Psoas muscle (tissue), 8 donors: ENCODE data around the gene ARFRP1. TPM values are rescaled to one million over a fixed set of nuclear protein-coding genes. Genes with fewer than 3 reads are reported as not detected.
A peak's percentile ranks its signal among the peaks of the same experiment; 100 is the strongest.

Source experiments
- ATAC-seq, 4 donors: fragments of 200-7000 bp; cut with Tn5 transposase; one replicate each; pipeline ENCODE4 v1.9.1; 2020; ENCODE audit warnings: moderate library complexity in 3 of 4, mild to moderate bottlenecking in 2 of 4
- DNase-seq, 2 donors: peaks; one replicate each; pipeline ENCODE4 v3.0.0-alpha.2; 2020
- H3K27ac ChIP-seq: fragments of 200-600 bp; one replicate; pipeline ENCODE4 v1.8.0; 2022
- H3K27me3 ChIP-seq, 3 donors: fragments of 200-600 bp in 1 of 3; one replicate each; pipeline versions ENCODE4 v1.6.1 to v1.8.0; 2013 to 2022; ENCODE audit warnings: low read length in 2 of 3, mild to moderate bottlenecking in 2 of 3, moderate library complexity in 1 of 3; ENCODE audit not compliant: insufficient read depth in 3 of 3
- H3K36me3 ChIP-seq, 2 donors: fragments of 200-600 bp in 1 of 2; one replicate each; pipeline versions ENCODE4 v1.6.1 to v1.8.0; 2013 to 2022; ENCODE audit warnings: low read depth in 1 of 2, mild to moderate bottlenecking in 1 of 2, moderate library complexity in 1 of 2; ENCODE audit not compliant: insufficient read depth in 1 of 2
- H3K4me1 ChIP-seq: fragments of 200-600 bp; one replicate; pipeline ENCODE4 v1.8.0; 2022
- H3K4me3 ChIP-seq: fragments of 200-600 bp; one replicate; pipeline ENCODE4 v1.8.0; 2022; ENCODE audit warnings: mild to moderate bottlenecking
- H3K9me3 ChIP-seq: fragments of 200-600 bp; one replicate; pipeline ENCODE4 v1.8.0; 2022
- CTCF ChIP-seq: fragments of 200-600 bp; IDR thresholded peaks from one replicate; pipeline ENCODE4 v1.8.0; 2022; ENCODE audit warnings: antibody characterized with exemption
- WGBS, 3 donors: extraction: QIAGEN DNeasy Blood & Tissue Kit; methylation state at CpG; one replicate each; pipeline versions ENCODE4 v1.1.6 to v1.1.7; 2013; 5-methylcytosine and 5-hydroxymethylcytosine counted together
- intact Hi-C, 2 donors: fragments of 100-400 bp; cut with DNase I; formaldehyde crosslinking; loops; one replicate each; pipeline versions ENCODE4 v1.11.0 to v1.14.2; 2022
- polyA plus RNA-seq, 3 donors: library from polyadenylated mRNA; stranded (reverse); fragments of 200-250 nt; gene quantifications; one replicate each; pipeline ENCODE4 v1.2.3, GENCODE V29; 2013
- total RNA-seq, 4 donors: library from RNA; stranded (reverse); fragmentation: NEBNext Ultra II Directional in 2 of 4; extraction: Animal tissue kit (Norgen Biotek cat#: 25700) in 2 of 4; gene quantifications; one replicate each; pipeline versions ENCODE4 v1.2.1 to v1.2.4, GENCODE V29; 2021 to 2023
- donor health status: healthy with polysubstance abuse.
- donor health status: DM: no; HTN: no; CAD: no; lungs with moderate emphysema.
- donor health status: Bipolar disorder and iron deficiency.
- donor health status: healthy.
- donor health status: DM: yes; HTN: yes; CAD: no.
- donor health status: DM: no; HTN: no; CAD: no.
- donor health status: DM: no; HTN: no; CAD: no.
- donor health status: DM: yes; HTN: yes; CAD: no.

Gene ARFRP1
- total and polyA plus RNA-seq, 7 donors = 22.9 to 74.0 (median 32.5) TPM

GRCh38 chr20:63667858-63668257 lies 39.9 kb downstream of the ARFRP1 start:
- no peak for TF ChIP-seq CTCF
- H3K27me3 ChIP-seq = no peaks in the 10 kb centered on the region
- intact Hi-C loops = no loop called here
- ATAC-seq (no peak), DNase-seq (no peak)
- H3K4me3 ChIP-seq = no peak overlapping the region
- no peak overlapping the region for H3K27ac ChIP-seq
- no peaks in the 10 kb centered on the region for H3K4me1 ChIP-seq
- peaks cover 7 to 62% of the 10 kb centered on the region in 2 donors for H3K36me3 ChIP-seq
- no peaks in the 10 kb centered on the region for H3K9me3 ChIP-seq
- 90 to 92% (median 92%) methylated on average over 15 to 16 of the region's 16 CpGs for WGBS, 3 donors

GRCh38 chr20:63665708-63666107 lies 42.1 kb downstream of the ARFRP1 start:
- peaks cover 12 to 69% of the 10 kb centered on the region in 2 donors for H3K36me3 ChIP-seq
- intact Hi-C loops = no loop called here
- H3K9me3 ChIP-seq = no peaks in the 10 kb centered on the region
- no peaks in the 10 kb centered on the region for H3K4me1 ChIP-seq
- H3K27me3 ChIP-seq = no peaks in the 10 kb centered on the region
- no peak overlapping the region for H3K4me3 ChIP-seq
- no peak for TF ChIP-seq CTCF
- DNase-seq (no peak), ATAC-seq (peak in 1 of 4 donors; percentile 29)
- WGBS, 3 donors = 92 to 95% (median 94%) methylated on average over 14 of the region's 14 CpGs
- no peak overlapping the region for H3K27ac ChIP-seq

GRCh38 chr20:63664861-63665594 lies 42.7 kb downstream of the ARFRP1 start:
- H3K9me3 ChIP-seq = no peaks in the 10 kb centered on the region
- H3K36me3 ChIP-seq = peaks cover 12 to 74% of the 10 kb centered on the region in 2 donors
- H3K4me1 ChIP-seq = no peaks in the 10 kb centered on the region
- intact Hi-C loops = loop anchor here in 1 of 2 donors (5.0 kb wide), 1 partner anchor 37 kb away; no protein-coding TSS in a partner anchor
- DNase-seq (no peak), ATAC-seq (peak in 1 of 4 donors; percentile 10)
- H3K27ac ChIP-seq = no peak overlapping the region
- TF ChIP-seq CTCF = no peak
- H3K27me3 ChIP-seq = no peaks in the 10 kb centered on the region
- no peak overlapping the region for H3K4me3 ChIP-seq
- 67 to 75% (median 73%) methylated on average over 18 of the region's 18 CpGs for WGBS, 3 donors

- no peak overlapping the region for H3K4me3 ChIP-seq
- H3K4me1 ChIP-seq = peaks cover 4% of the 10 kb centered on the region
- ATAC-seq (no peak), DNase-seq (no peak)
- H3K27me3 ChIP-seq = no peaks in the 10 kb centered on the region
- H3K9me3 ChIP-seq = no peaks in the 10 kb centered on the region
- 86 to 89% (median 89%) methylated on average over 21 to 22 of the region's 22 CpGs for WGBS, 3 donors
- TF ChIP-seq CTCF = no peak
- intact Hi-C loops = loop anchor here in 1 of 2 donors (5.0 kb wide), 1 partner anchor 38 kb away; no protein-coding TSS in a partner anchor
- no peak overlapping the region for H3K27ac ChIP-seq
- H3K36me3 ChIP-seq = peaks cover 12 to 74% of the 10 kb centered on the region in 2 donors
Measured at GRCh38 chr20:63664143-63664851, 43.5 kb downstream of the ARFRP1 start.
